H1 (cell line): ENCODE results near the gene ABCA6. TPM values are rescaled to one million over a fixed set of nuclear protein-coding genes. Genes with fewer than 3 reads are reported as not detected.

ENCODE experiments used
- CTCF ChIA-PET: fragments of 300-600 bp; sonication (Branson Sonifier 250); formaldehyde crosslinking; loops from one replicate; lab custom pipeline; 2021; ENCODE audit not compliant: partially characterized antibody; lab: Charles Lee
- POLR2A ChIA-PET: fragments of 300-600 bp; sonication (Branson Sonifier 250); formaldehyde crosslinking; loops from one replicate; lab custom pipeline; 2021; ENCODE audit warnings: inconsistent platforms; ENCODE audit not compliant: partially characterized antibody; lab: Charles Lee
- DNase-seq, 2 experiments: peaks; one replicate each; pipeline versions ENCODE4 v3.0.0 to v3.0.0-alpha.2; 2010 to 2022; ENCODE audit warnings: low spot score in 2 of 2, low read depth in 1 of 2, mixed read lengths in 1 of 2
- FAIRE-seq: peaks from 2 replicates; lab custom pipeline; 2011; peaks lifted over from hg19 to GRCh38; lab: Jason Lieb, UNC
- H2AFZ ChIP-seq: 2 replicates; pipeline ENCODE4 v1.8.1; 2012; ENCODE audit warnings: low read length, inconsistent platforms
- H2AK5ac ChIP-seq: 2 replicates; pipeline ENCODE4 v1.6.1; 2013; ENCODE audit warnings: low read depth, low read length
- H2BK120ac ChIP-seq: replicated peaks from 2 replicates; pipeline ENCODE3; 2013; ENCODE audit warnings: low read depth, low read length, inconsistent platforms
- H2BK12ac ChIP-seq: 2 replicates; pipeline ENCODE4 v1.6.1; 2013; ENCODE audit warnings: low read depth, low read length
- H2BK15ac ChIP-seq: 2 replicates; pipeline ENCODE4 v1.6.1; 2013; ENCODE audit warnings: low read length
- H2BK20ac ChIP-seq: 2 replicates; pipeline ENCODE4 v1.6.1; 2013; ENCODE audit warnings: low read length
- H2BK5ac ChIP-seq: 2 replicates; pipeline ENCODE4 v1.6.1; 2013; ENCODE audit warnings: low read depth, low read length
- H3K14ac ChIP-seq: 2 replicates; pipeline ENCODE4 v1.6.1; 2013; ENCODE audit warnings: inconsistent platforms; ENCODE audit not compliant: insufficient read length
- H3K18ac ChIP-seq: 2 replicates; pipeline ENCODE4 v1.6.1; 2013; ENCODE audit warnings: low read length; ENCODE audit errors: extremely low read depth
- H3K23ac ChIP-seq: 2 replicates; pipeline ENCODE4 v1.6.1; 2013; ENCODE audit warnings: inconsistent platforms; ENCODE audit not compliant: insufficient read length
- H3K23me2 ChIP-seq: 2 replicates; pipeline ENCODE4 v1.6.1; 2013; ENCODE audit warnings: low read depth, low read length
- H3K27ac ChIP-seq: 2 replicates; pipeline ENCODE4 v1.6.1; 2011; ENCODE audit warnings: low read depth, low read length, inconsistent platforms
- H3K27me3 ChIP-seq, 4 experiments: replicated peaks in 1 of 4; 1 replicate in 1 of 4; 2 replicates in 3 of 4; pipeline versions ENCODE4 v1.6.1 to v1.8.1; 2011 to 2013; ENCODE audit warnings: low read length in 3 of 4, mild to moderate bottlenecking in 3 of 4, inconsistent platforms in 2 of 4, mixed read lengths in 2 of 4, moderate library complexity in 1 of 4; ENCODE audit not compliant: control insufficient read depth in 3 of 4, insufficient read depth in 3 of 4; ENCODE audit errors: extremely low read depth in 1 of 4
- H3K36me3 ChIP-seq, 4 experiments: 2 replicates each; pipeline versions ENCODE4 v1.6.1 to v1.8.1; 2011 to 2013; ENCODE audit warnings: mild to moderate bottlenecking in 4 of 4, low read length in 3 of 4, moderate library complexity in 2 of 4, control low read depth in 1 of 4, inconsistent platforms in 1 of 4; ENCODE audit not compliant: insufficient read depth in 4 of 4, control insufficient read depth in 2 of 4
- H3K4ac ChIP-seq: replicated peaks from 2 replicates; pipeline ENCODE3; 2013; ENCODE audit warnings: low read length, low read depth, mixed read lengths, inconsistent platforms; ENCODE audit not compliant: insufficient read length
- H3K4me1 ChIP-seq, 4 experiments: replicated peaks in 1 of 4; 1 replicate in 1 of 4; 2 replicates in 3 of 4; pipeline versions ENCODE4 v1.6.1 to v1.8.1; 2011 to 2013; ENCODE audit warnings: low read length in 3 of 4, inconsistent platforms in 2 of 4, mixed read lengths in 1 of 4; ENCODE audit not compliant: insufficient read depth in 4 of 4, control insufficient read depth in 3 of 4
- H3K4me2 ChIP-seq, 2 experiments: 2 replicates each; pipeline versions ENCODE4 v1.6.1 to v1.8.1; 2011 to 2013; ENCODE audit warnings: low read depth in 2 of 2, low read length in 2 of 2, control low read depth in 1 of 2, inconsistent platforms in 1 of 2, mild to moderate bottlenecking in 1 of 2; ENCODE audit not compliant: insufficient read depth in 1 of 2
- H3K4me3 ChIP-seq, 4 experiments: fragments of 200-600, 300-600 bp in 1 of 4; sonication (generic), shearing (Covaris generic), sonication (Bioruptor Twin) in 1 of 4; 2 replicates each; pipeline versions ENCODE4 v1.5.1 to v1.8.1; 2011 to 2016; ENCODE audit warnings: low read length in 4 of 4, low read depth in 3 of 4, control low read depth in 2 of 4, inconsistent platforms in 2 of 4, mild to moderate bottlenecking in 2 of 4, mixed read lengths in 1 of 4, moderate library complexity in 1 of 4; ENCODE audit not compliant: insufficient read depth in 2 of 4; ENCODE audit errors: extremely low read depth in 1 of 4
- H3K56ac ChIP-seq: replicated peaks from 2 replicates; pipeline ENCODE3; 2013; ENCODE audit warnings: low read depth, mild to moderate bottlenecking, mixed read lengths, low read length, inconsistent platforms; ENCODE audit not compliant: insufficient read length
- H3K79me1 ChIP-seq: 2 replicates; pipeline ENCODE4 v1.6.1; 2013; ENCODE audit warnings: low read depth, low read length, control low read depth
- H3K79me2 ChIP-seq, 2 experiments: 2 replicates each; pipeline versions ENCODE4 v1.6.1 to v1.8.1; 2012 to 2013; ENCODE audit warnings: low read length in 2 of 2, mild to moderate bottlenecking in 2 of 2, inconsistent platforms in 1 of 2; ENCODE audit not compliant: insufficient read depth in 2 of 2, control insufficient read depth in 1 of 2
- H3K9ac ChIP-seq, 4 experiments: replicated peaks in 1 of 4; 1 replicate in 1 of 4; 2 replicates in 3 of 4; pipeline versions ENCODE4 v1.6.1 to v1.8.1; 2011 to 2013; ENCODE audit warnings: low read depth in 3 of 4, low read length in 3 of 4, control low read depth in 2 of 4, mild to moderate bottlenecking in 2 of 4, moderate library complexity in 2 of 4, inconsistent platforms in 1 of 4; ENCODE audit errors: extremely low read depth in 1 of 4
- H3K9me3 ChIP-seq, 2 experiments: 2 replicates each; pipeline versions ENCODE4 v1.6.1 to v1.8.1; 2012 to 2013; ENCODE audit warnings: mild to moderate bottlenecking in 2 of 2, moderate library complexity in 2 of 2, control low read depth in 1 of 2, inconsistent platforms in 1 of 2, low read depth in 1 of 2, low read length in 1 of 2, mixed read lengths in 1 of 2; ENCODE audit not compliant: insufficient read depth in 2 of 2
- H4K20me1 ChIP-seq, 2 experiments: replicated peaks in 1 of 2; 2 replicates each; pipeline versions ENCODE3 to v1.8.1; 2011 to 2013; ENCODE audit warnings: inconsistent platforms in 2 of 2, low read length in 2 of 2, mild to moderate bottlenecking in 1 of 2; ENCODE audit not compliant: insufficient read depth in 2 of 2, control insufficient read depth in 1 of 2
- H4K5ac ChIP-seq: 2 replicates; pipeline ENCODE4 v1.6.1; 2013; ENCODE audit warnings: low read length, low read depth, mixed read lengths, inconsistent platforms; ENCODE audit not compliant: insufficient read length
- H4K8ac ChIP-seq: 2 replicates; pipeline ENCODE4 v1.8.0; 2013; ENCODE audit warnings: mild to moderate bottlenecking, moderate library complexity, low read length, inconsistent platforms; ENCODE audit not compliant: insufficient read depth; ENCODE audit errors: extremely low read depth
- H4K91ac ChIP-seq: replicated peaks from 2 replicates; pipeline ENCODE3; 2013; ENCODE audit warnings: low read length, mixed read lengths, inconsistent platforms; ENCODE audit not compliant: insufficient read length
- ATF3 ChIP-seq: IDR thresholded peaks from 2 replicates; pipeline ENCODE4 v1.6.1; 2011; ENCODE audit warnings: low read depth, mild to moderate bottlenecking, low read length; ENCODE audit not compliant: insufficient read depth
- EGR1 ChIP-seq: IDR thresholded peaks from 2 replicates; pipeline ENCODE4 v1.6.1; 2011; ENCODE audit warnings: low read depth, low read length, borderline replicate concordance
- NRF1 ChIP-seq: IDR thresholded peaks from 2 replicates; pipeline ENCODE4 v1.6.1; 2011; ENCODE audit warnings: mild to moderate bottlenecking, low read depth, low read length, improper control_type of control experiment
- SIRT6 ChIP-seq: IDR thresholded peaks from one replicate; pipeline ENCODE4 v1.7.1; 2012; ENCODE audit warnings: low read length, inconsistent platforms
- SP2 ChIP-seq: IDR thresholded peaks from 2 replicates; pipeline ENCODE4 v1.6.1; 2012; ENCODE audit warnings: mild to moderate bottlenecking, low read length, inconsistent platforms
- USF2 ChIP-seq: IDR thresholded peaks from 2 replicates; pipeline ENCODE4 v1.6.1; 2011; ENCODE audit warnings: low read length, improper control_type of control experiment
- ZNF274 ChIP-seq: IDR thresholded peaks from 2 replicates; pipeline ENCODE4 v1.7.0; 2012; ENCODE audit warnings: low read length, borderline replicate concordance; ENCODE audit errors: extremely low read depth
- WGBS, 2 experiments: shearing (Covaris generic) in 1 of 2; methylation state at CpG; one replicate each; pipeline versions ENCODE4 v1.1.6 to v1.1.7; 2013 to 2015; ENCODE audit warnings: low lambda C conversion rate in 2 of 2, mixed read lengths in 2 of 2, inconsistent platforms in 1 of 2, low coverage in 1 of 2, missing lambda C conversion rate in 1 of 2; ENCODE audit not compliant: insufficient replicate concordance in 2 of 2, insufficient coverage in 1 of 2, insufficient read length in 1 of 2; ENCODE audit errors: extremely low coverage in 1 of 2, missing lambda C conversion rate in 1 of 2; 5-methylcytosine and 5-hydroxymethylcytosine counted together
- polyA plus RNA-seq, 7 experiments: library from polyadenylated mRNA; depleted of rRNA in 3 of 7; stranded (reverse) in 5 of 7; unstranded in 2 of 7; fragments of >200 nt in 5 of 7; fragments of 200-250 nt in 2 of 7; gene quantifications; 1 replicate in 5 of 7; 2 replicates in 1 of 7; 4 replicates in 1 of 7; pipeline versions ENCODE4 v1.2.1 to v1.2.3, GENCODE V29; 2011 to 2013; ENCODE audit warnings: missing spikeins in 2 of 7, mixed read lengths in 2 of 7
- total RNA-seq: library from RNA; stranded (reverse); fragmentation: NEBNext Ultra II Directional; extraction: Animal tissue kit (Norgen Biotek cat#: 25700); gene quantifications from 2 replicates; pipeline ENCODE4 v1.2.1, GENCODE V29; 2021
- TF ChIP-seq, protein P1 (sequence below), 3 experiments: IDR thresholded peaks; 1 replicate in 2 of 3; 2 replicates in 1 of 3; pipeline versions ENCODE4 v1.5.1 to v1.6.1; 2011; ENCODE audit warnings: low read length in 3 of 3, mild to moderate bottlenecking in 3 of 3, inconsistent platforms in 2 of 3, low read depth in 1 of 3, moderate library complexity in 1 of 3; ENCODE audit not compliant: insufficient read depth in 1 of 3; ENCODE audit errors: control extremely low read depth in 1 of 3

Gene ABCA6
- total and polyA plus RNA-seq, 2 of the 8 experiments (the other 6 are each of a cell fraction or from before 2014, with no cell fraction given) = not detected

- H3K79me1 ChIP-seq = no peaks in the 10 kb centered on the region
- no peak overlapping the region for H2BK5ac ChIP-seq
- WGBS, 2 experiments = 87% methylated on average over 2 of the region's 2 CpGs; no CpG with 5 or more reads in 1 of the 2 experiments
- no peak overlapping the region for H3K4ac ChIP-seq
- no peak overlapping the region for H2BK15ac ChIP-seq
- no peak overlapping the region for H3K56ac ChIP-seq
- H3K27ac ChIP-seq = no peak overlapping the region
- no peaks in the 10 kb centered on the region for H3K79me2 ChIP-seq
- no peak overlapping the region for H4K8ac ChIP-seq
- DNase-seq (no peak), FAIRE-seq (no peak)
- no peaks in the 10 kb centered on the region for H3K27me3 ChIP-seq
- H3K23me2 ChIP-seq = no peaks in the 10 kb centered on the region
- no peak overlapping the region for H3K18ac ChIP-seq
- no peak overlapping the region for H2BK12ac ChIP-seq
- no peak overlapping the region for H2BK120ac ChIP-seq
- no peak overlapping the region for H3K14ac ChIP-seq
- H2BK20ac ChIP-seq = no peak overlapping the region
- no peak overlapping the region for H4K5ac ChIP-seq
- H2AK5ac ChIP-seq = no peak overlapping the region
- ChIA-PET CTCF (interaction anchor here (0.6 to 6.3 kb wide), 3 partner anchors 7 to 36 kb away, joined by 3 to 42 read pairs (median 3); no protein-coding TSS in a partner anchor), POLR2A (no interaction called here)
- no peak overlapping the region for H3K4me3 ChIP-seq
- H3K36me3 ChIP-seq = no peaks in the 10 kb centered on the region
- H3K9me3 ChIP-seq = no peaks in the 10 kb centered on the region
- no peaks in the 10 kb centered on the region for H3K4me1 ChIP-seq
- no peak overlapping the region for H4K91ac ChIP-seq
- H3K4me2 ChIP-seq = no peak overlapping the region
- no peak overlapping the region for H3K23ac ChIP-seq
- no peaks in the 10 kb centered on the region for H4K20me1 ChIP-seq
- H2AFZ ChIP-seq = no peak overlapping the region
- no peak overlapping the region for H3K9ac ChIP-seq
- no peak for TF ChIP-seq USF2
- no peak for TF ChIP-seq ZNF274
- TF ChIP-seq, protein P1, sequence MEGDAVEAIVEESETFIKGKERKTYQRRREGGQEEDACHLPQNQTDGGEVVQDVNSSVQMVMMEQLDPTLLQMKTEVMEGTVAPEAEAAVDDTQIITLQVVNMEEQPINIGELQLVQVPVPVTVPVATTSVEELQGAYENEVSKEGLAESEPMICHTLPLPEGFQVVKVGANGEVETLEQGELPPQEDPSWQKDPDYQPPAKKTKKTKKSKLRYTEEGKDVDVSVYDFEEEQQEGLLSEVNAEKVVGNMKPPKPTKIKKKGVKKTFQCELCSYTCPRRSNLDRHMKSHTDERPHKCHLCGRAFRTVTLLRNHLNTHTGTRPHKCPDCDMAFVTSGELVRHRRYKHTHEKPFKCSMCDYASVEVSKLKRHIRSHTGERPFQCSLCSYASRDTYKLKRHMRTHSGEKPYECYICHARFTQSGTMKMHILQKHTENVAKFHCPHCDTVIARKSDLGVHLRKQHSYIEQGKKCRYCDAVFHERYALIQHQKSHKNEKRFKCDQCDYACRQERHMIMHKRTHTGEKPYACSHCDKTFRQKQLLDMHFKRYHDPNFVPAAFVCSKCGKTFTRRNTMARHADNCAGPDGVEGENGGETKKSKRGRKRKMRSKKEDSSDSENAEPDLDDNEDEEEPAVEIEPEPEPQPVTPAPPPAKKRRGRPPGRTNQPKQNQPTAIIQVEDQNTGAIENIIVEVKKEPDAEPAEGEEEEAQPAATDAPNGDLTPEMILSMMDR (IDR thresholded peaks at IDR 0.05; ENCODE audit: control extremely low read depth in 1 of 3, insufficient read depth in 1 of 3, low read depth in 1 of 3, low read length in 3 of 3) = no peak
- no peak for TF ChIP-seq ATF3
- TF ChIP-seq SP2 = no peak
- TF ChIP-seq NRF1 = no peak
- TF ChIP-seq EGR1 = no peak
- TF ChIP-seq SIRT6 = no peak
Observed at GRCh38 chr17:69093995-69094394, 47.7 kb downstream of the ABCA6 start.
